Aorta (tissue), 5 donors: Measurements from ENCODE around the gene IL21R. TPM values are rescaled to one million over a fixed set of nuclear protein-coding genes. Genes with fewer than 3 reads are reported as not detected.

Experiments used
- ATAC-seq: fragments of 200-7000 bp; cut with Tn5 transposase; one replicate; pipeline ENCODE4 v1.9.1; 2022; ENCODE audit warnings: moderate library complexity; ENCODE audit not compliant: low FRiP score
- DNase-seq, 2 donors: peaks; one replicate each; pipeline ENCODE4 v3.0.0-alpha.2; 2020
- H3K27ac ChIP-seq, 2 donors: one replicate each; pipeline ENCODE4 v1.5.1; 2013; ENCODE audit warnings: low read length in 2 of 2, mild to moderate bottlenecking in 2 of 2, moderate library complexity in 2 of 2, control low read depth in 1 of 2, inconsistent platforms in 1 of 2, low read depth in 1 of 2
- H3K27me3 ChIP-seq, 2 donors: one replicate each; pipeline ENCODE4 v1.6.1; 2013; ENCODE audit warnings: control low read depth in 1 of 2, low read length in 1 of 2, mild to moderate bottlenecking in 1 of 2, moderate library complexity in 1 of 2; ENCODE audit not compliant: insufficient read depth in 2 of 2, control insufficient read depth in 1 of 2
- H3K36me3 ChIP-seq, 2 donors: one replicate each; pipeline ENCODE4 v1.6.1; 2013; ENCODE audit warnings: control low read depth in 1 of 2, low read length in 1 of 2, mild to moderate bottlenecking in 1 of 2; ENCODE audit not compliant: insufficient read depth in 2 of 2, control insufficient read depth in 1 of 2
- H3K4me1 ChIP-seq, 2 donors: one replicate each; pipeline ENCODE4 v1.6.1; 2013; ENCODE audit warnings: low read length in 2 of 2, control low read depth in 1 of 2, mild to moderate bottlenecking in 1 of 2, moderate library complexity in 1 of 2; ENCODE audit not compliant: insufficient read depth in 2 of 2, control insufficient read depth in 1 of 2
- H3K4me3 ChIP-seq, 2 donors: one replicate each; pipeline ENCODE4 v1.5.1; 2013; ENCODE audit warnings: low read length in 2 of 2, control low read depth in 1 of 2, mild to moderate bottlenecking in 1 of 2
- H3K9me3 ChIP-seq: one replicate; pipeline ENCODE4 v1.6.1; 2013; ENCODE audit warnings: mild to moderate bottlenecking, low read length; ENCODE audit not compliant: control insufficient read depth
- WGBS, 2 donors: extraction: QIAGEN DNeasy Blood & Tissue Kit; methylation state at CpG; one replicate each; pipeline ENCODE4 v1.1.7; 2013; 5-methylcytosine and 5-hydroxymethylcytosine counted together
- intact Hi-C, 2 donors: fragments of 100-400 bp; cut with DNase I; formaldehyde crosslinking; loops; one replicate each; pipeline versions ENCODE4 v1.14.2 to v1.15.0; 2022
- long read RNA-seq, 2 donors: library from polyadenylated mRNA; unstranded; transcript quantifications; one replicate each; pipeline ENCODE4 v2.0.0, GENCODE V29; 2020 to 2021
- polyA plus RNA-seq, 2 donors: library from polyadenylated mRNA; stranded (reverse); fragments of 200-250 nt; gene quantifications; one replicate each; pipeline ENCODE4 v1.2.3, GENCODE V29; 2013
- total RNA-seq, 2 donors: library from RNA; stranded (reverse); fragmentation: NEBNext Ultra II Directional; extraction: Animal tissue kit (Norgen Biotek cat#: 25700); gene quantifications; one replicate each; pipeline ENCODE4 v1.2.1, GENCODE V29; 2021
- donor health status: healthy with polysubstance abuse.
- donor health status: Bipolar disorder and iron deficiency.
- donor health status: DM: no; HTN: no; CAD: no.
- donor health status: DM: no; HTN: no; CAD: no.
- donor health status: DM: yes; HTN: yes; CAD: no.

The IL21R gene
- total RNA-seq (1 to 10 TPM in 1 of 2 donors, under 1 TPM in 1; 0.65 to 3.8 TPM), polyA plus RNA-seq (under 1 TPM in 1 of 2 donors, not detected in 1; 0.08 TPM)
- long read RNA-seq, donor 1, partial matches to known transcripts = 1 of 3 reads
- long read RNA-seq, donor 1, other reads (novel, unspliced or antisense) = 1 of 3 reads
- long read RNA-seq, donor 2, partial matches to known transcripts = 1 of 3 reads
- long read RNA-seq, donor 2, other reads (novel, unspliced or antisense) = 2 of 3 reads

- DNase-seq (peak; percentile 85 to 89), ATAC-seq (peak; percentile 55)
- no peaks in the 10 kb centered on the region for H3K27me3 ChIP-seq
- H3K27ac ChIP-seq = no peak within 1 kb of the TSS
- intact Hi-C loops = no loop called here
- H3K36me3 ChIP-seq = no peaks in the 10 kb centered on the region
- no peak within 1 kb of the TSS for H3K4me3 ChIP-seq
- 14 to 15% methylated on average over 22 to 23 of the region's 23 CpGs for WGBS, 2 donors
- H3K4me1 ChIP-seq = no peaks in the 10 kb centered on the region
- H3K9me3 ChIP-seq = no peaks in the 10 kb centered on the region
Observed at GRCh38 chr16:27401768-27402568, at the start of gene IL21R. Gene IL21R (plus strand): TSS chr16:27402174. CDS start chr16:27430072, 27,898 bp downstream.

GRCh38 chr16:27353853-27354252 lies 48.1 kb upstream of the IL21R start:
- ATAC-seq = no peak
- H3K36me3 ChIP-seq = peaks cover 0 to 15% of the 10 kb centered on the region in 2 donors
- no peak for DNase-seq
- intact Hi-C loops = no loop called here
- H3K27me3 ChIP-seq = no peaks in the 10 kb centered on the region
- WGBS, 2 donors = 92 to 95% methylated on average over 4 of the region's 4 CpGs
- no peaks in the 10 kb centered on the region for H3K9me3 ChIP-seq
- no peak overlapping the region for H3K27ac ChIP-seq
- no peak overlapping the region for H3K4me3 ChIP-seq
- H3K4me1 ChIP-seq = no peaks in the 10 kb centered on the region

- 77 to 80% methylated on average over 12 of the region's 12 CpGs for WGBS, 2 donors
- ATAC-seq (peak; percentile 64), DNase-seq (peak in 1 of 2 donors; percentile 77)
- Histone ChIP-seq H3K27ac (no peak overlapping the region), H3K4me1 (no peaks in the 10 kb centered on the region), H3K4me3 (no peak overlapping the region), H3K9me3 (no peaks in the 10 kb centered on the region), H3K27me3 (no peaks in the 10 kb centered on the region), H3K36me3 (peaks cover 0 to 13% of the 10 kb centered on the region in 2 donors)
- intact Hi-C loops = no loop called here
Observed at GRCh38 chr16:27355610-27356009, 46.4 kb upstream of the IL21R start.

GRCh38 chr16:27356794-27357193 lies 45.2 kb upstream of the IL21R start:
- H3K36me3 ChIP-seq = peaks cover 0 to 11% of the 10 kb centered on the region in 2 donors
- H3K4me3 ChIP-seq = no peak overlapping the region
- no peaks in the 10 kb centered on the region for H3K9me3 ChIP-seq
- no peak for ATAC-seq
- H3K27me3 ChIP-seq = no peaks in the 10 kb centered on the region
- intact Hi-C loops = no loop called here
- no peaks in the 10 kb centered on the region for H3K4me1 ChIP-seq
- H3K27ac ChIP-seq = no peak overlapping the region
- WGBS, 2 donors = 91 to 92% methylated on average over 4 of the region's 4 CpGs
- DNase-seq = no peak

- peaks cover 0 to 11% of the 10 kb centered on the region in 2 donors for H3K36me3 ChIP-seq
- no peaks in the 10 kb centered on the region for H3K9me3 ChIP-seq
Observed at GRCh38 chr16:27359051-27359450, 42.9 kb upstream of the IL21R start.

GRCh38 chr16:27359615-27360014 lies 42.4 kb upstream of the IL21R start:
- H3K4me3 ChIP-seq = no peak overlapping the region
- intact Hi-C loops = no loop called here
- 81% methylated on average over 6 of the region's 6 CpGs for WGBS, 2 donors
- H3K27ac ChIP-seq = no peak overlapping the region
- no peaks in the 10 kb centered on the region for H3K4me1 ChIP-seq
- ATAC-seq = no peak
- H3K27me3 ChIP-seq = no peaks in the 10 kb centered on the region
- no peaks in the 10 kb centered on the region for H3K9me3 ChIP-seq
- DNase-seq = no peak
- H3K36me3 ChIP-seq = peaks cover 0 to 6% of the 10 kb centered on the region in 2 donors

More at GRCh38 chr16:27359051-27359450, 42.9 kb upstream of the IL21R start:
- 93 to 96% methylated on average over 4 of the region's 4 CpGs for WGBS, 2 donors
- no peak for ATAC-seq
- no peak overlapping the region for H3K4me3 ChIP-seq
- DNase-seq = no peak
- H3K27ac ChIP-seq = no peak overlapping the region
- no peaks in the 10 kb centered on the region for H3K27me3 ChIP-seq
- intact Hi-C loops = no loop called here
- no peaks in the 10 kb centered on the region for H3K4me1 ChIP-seq

- intact Hi-C loops = no loop called here
- Histone ChIP-seq H3K4me1 (no peaks in the 10 kb centered on the region), H3K27ac (no peak overlapping the region), H3K4me3 (no peak overlapping the region), H3K27me3 (no peaks in the 10 kb centered on the region), H3K36me3 (peaks cover 0 to 5% of the 10 kb centered on the region in 2 donors), H3K9me3 (no peaks in the 10 kb centered on the region)
- WGBS, 2 donors = 94% methylated on average over 3 of the region's 3 CpGs
- DNase-seq (no peak), ATAC-seq (no peak)
Observed at GRCh38 chr16:27361987-27362386, 40.0 kb upstream of the IL21R start.

GRCh38 chr16:27362570-27363245 lies 39.3 kb upstream of the IL21R start:
- Histone ChIP-seq H3K27me3 (no peaks in the 10 kb centered on the region), H3K9me3 (no peaks in the 10 kb centered on the region), H3K4me3 (no peak overlapping the region), H3K27ac (no peak overlapping the region), H3K4me1 (no peaks in the 10 kb centered on the region), H3K36me3 (peaks cover 0 to 5% of the 10 kb centered on the region in 2 donors)
- intact Hi-C loops = no loop called here
- WGBS, 2 donors = 90 to 91% methylated on average over 16 of the region's 16 CpGs
- DNase-seq = no peak
- peak; percentile 13 for ATAC-seq
